PC-3 (cell line): ENCODE data around the gene ARL3. TPM values are rescaled to one million over a fixed set of nuclear protein-coding genes. Genes with fewer than 3 reads are reported as not detected.
A peak's percentile ranks its signal among the peaks of the same experiment; 100 is the strongest.

Experiments
- ATAC-seq: fragments of 200-7000 bp; cut with Tn5 transposase; 2 replicates; pipeline ENCODE4 v1.9.1; 2020; ENCODE audit warnings: mild to moderate bottlenecking, moderate library complexity
- BruUV-seq: library from RNA; stranded (reverse); fragments of 400-500 nt; replicated peaks from 2 replicates; lab custom pipeline; 2021; lab: Mats Ljungman, UMichigan
- CTCF ChIA-PET: fragments of 300-600 bp; sonication (Branson Sonifier 250); formaldehyde crosslinking; loops from one replicate; lab custom pipeline; 2022; ENCODE audit warnings: antibody characterized with exemption; lab: Charles Lee
- POLR2A ChIA-PET: fragments of 300-600 bp; sonication (Branson Sonifier 250); formaldehyde crosslinking; loops from one replicate; lab custom pipeline; 2022; ENCODE audit warnings: antibody characterized with exemption; ENCODE audit not compliant: unreplicated experiment; lab: Charles Lee
- DNase-seq: peaks from one replicate; pipeline ENCODE4 v3.0.0-alpha.2; 2015
- H2AFZ ChIP-seq: fragments of 300-600 bp; sonication (generic); 2 replicates; pipeline ENCODE4 v1.6.0; 2016; ENCODE audit warnings: antibody characterized with exemption, low read length
- H3F3A ChIP-seq: fragments of 300-600 bp; sonication (generic); one replicate; pipeline ENCODE4 v1.6.0; 2017; ENCODE audit warnings: antibody characterized with exemption, low read length, control low read depth, mild to moderate bottlenecking; ENCODE audit not compliant: unreplicated experiment
- H3K27ac ChIP-seq: fragments of 300-600 bp; sonication (generic); 2 replicates; pipeline ENCODE4 v1.5.1; 2016; ENCODE audit warnings: mild to moderate bottlenecking, low read length
- H3K27me3 ChIP-seq: fragments of 300-600 bp; sonication (generic); 2 replicates; pipeline ENCODE4 v1.6.1; 2016; ENCODE audit warnings: low read length, mixed read lengths
- H3K36me3 ChIP-seq: fragments of 300-600 bp; sonication (generic); 2 replicates; pipeline ENCODE4 v1.6.1; 2016; ENCODE audit warnings: low read depth, mixed run types, low read length, mixed read lengths
- H3K4me1 ChIP-seq: fragments of 300-600 bp; sonication (generic); 2 replicates; pipeline ENCODE4 v1.5.1; 2016; ENCODE audit warnings: low read length; ENCODE audit not compliant: insufficient read depth
- H3K4me2 ChIP-seq: fragments of 300-600 bp; sonication (generic); 2 replicates; pipeline ENCODE4 v1.6.0; 2016; ENCODE audit warnings: low read length
- H3K4me3 ChIP-seq: fragments of 300-600 bp; sonication (generic); 2 replicates; pipeline ENCODE4 v1.5.1; 2016; ENCODE audit warnings: mild to moderate bottlenecking, low read length, mixed read lengths
- H3K79me2 ChIP-seq: fragments of 300-600 bp; sonication (generic); 2 replicates; pipeline ENCODE4 v1.6.1; 2017; ENCODE audit warnings: low read length, mixed read lengths
- H3K9ac ChIP-seq: fragments of 300-600 bp; sonication (generic); 2 replicates; pipeline ENCODE4 v1.6.0; 2016; ENCODE audit warnings: mild to moderate bottlenecking, low read length
- H3K9me2 ChIP-seq: fragments of 300-600 bp; sonication (generic); replicated peaks from 2 replicates; pipeline ENCODE4 v1.6.1; 2016; ENCODE audit warnings: mixed run types, low read length, mixed read lengths
- H3K9me3 ChIP-seq: fragments of 300-600 bp; sonication (generic); 2 replicates; pipeline ENCODE4 v1.6.1; 2016; ENCODE audit warnings: low read length, mixed read lengths
- H4K20me1 ChIP-seq: fragments of 300-600 bp; sonication (generic); 2 replicates; pipeline ENCODE4 v1.6.1; 2016; ENCODE audit warnings: low read length, mixed read lengths
- CTCF ChIP-seq: fragments of 300-600 bp; sonication (generic); conservative IDR thresholded peaks from 2 replicates; pipeline ENCODE4 v1.5.1; 2017; ENCODE audit warnings: antibody characterized with exemption, low read depth, mild to moderate bottlenecking, low read length
- EZH2 ChIP-seq: fragments of 300-600 bp; sonication (generic); IDR thresholded peaks from one replicate; pipeline ENCODE4 v1.6.1; 2017; ENCODE audit warnings: antibody characterized with exemption, mild to moderate bottlenecking, low read length; ENCODE audit not compliant: unreplicated experiment
- EZH2phosphoT487 ChIP-seq: fragments of 300-600 bp; sonication (generic); IDR thresholded peaks from 2 replicates; pipeline ENCODE4 v1.6.1; 2018; ENCODE audit warnings: mild to moderate bottlenecking, antibody characterized with exemption, low read length, borderline replicate concordance
- intact Hi-C: fragments of 100-400 bp; cut with micrococcal nuclease; formaldehyde crosslinking; loops from 2 replicates; pipeline ENCODE4 v1.9.0; 2023
- total RNA-seq: library from RNA; depleted of rRNA; stranded (reverse); fragments of >200 nt; gene quantifications from 2 replicates; pipeline ENCODE4 v1.2.3, GENCODE V29; 2014

ARL3 gene
- total RNA-seq, 1 experiment from 2014 or later, result 2.8 TPM

DNA sequence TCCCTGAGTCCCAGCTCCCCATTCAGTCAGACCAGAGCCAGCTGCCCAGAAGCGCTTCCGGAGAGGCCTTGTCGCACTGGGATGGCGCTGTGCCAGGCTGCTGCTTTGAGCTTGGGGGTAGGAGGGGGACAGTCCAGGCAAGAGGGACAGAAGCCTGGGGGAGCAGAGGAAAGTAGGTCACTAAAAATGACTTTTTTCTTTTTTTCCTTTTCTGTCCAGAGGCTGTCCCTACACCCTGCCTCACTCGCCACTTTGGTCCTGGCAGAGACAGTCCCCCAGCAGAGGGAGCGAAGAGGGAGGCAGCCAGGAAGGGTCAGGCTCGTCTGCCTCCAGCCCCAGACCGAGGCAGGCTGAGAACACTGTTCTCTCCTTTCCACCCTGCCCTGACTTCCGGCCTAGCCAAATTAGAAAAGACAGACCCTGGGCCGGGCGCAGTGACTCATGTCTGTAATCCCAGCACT is 85.7 kb downstream of the ARL3 start:
- Histone ChIP-seq H3K79me2 (no peaks in the 10 kb centered on the region), H3K27me3 (no peaks in the 10 kb centered on the region), H3K4me1 (peaks cover 51% of the 10 kb centered on the region), H3F3A (no peaks in the 10 kb centered on the region), H4K20me1 (no peaks in the 10 kb centered on the region), H3K4me2 (peak overlapping the region; percentile 36; the same call in 1 of the 2 replicates), H3K9ac (peak overlapping the region; percentile 47), H3K9me2 (no peaks in the 10 kb centered on the region), H3K9me3 (no peaks in the 10 kb centered on the region), H3K36me3 (no peaks in the 10 kb centered on the region), H2AFZ (no peak overlapping the region), H3K4me3 (no peak overlapping the region), H3K27ac (peak overlapping the region; percentile 70)
- peak; percentile 8; the same call in 1 of the 2 replicates for ATAC-seq
- intact Hi-C loops, result no loop called here
- TF ChIP-seq EZH2phosphoT487 (no peak), CTCF (no peak), EZH2 (no peak)
- CTCF ChIA-PET, result no interaction called here
- no TSS peak for BruUV-seq
- POLR2A ChIA-PET, result interaction anchor here (0.6 kb wide), 1 partner anchor 60 kb away, joined by 7 read pairs; no protein-coding TSS in a partner anchor
- DNase-seq, result peak; percentile 40

DNA sequence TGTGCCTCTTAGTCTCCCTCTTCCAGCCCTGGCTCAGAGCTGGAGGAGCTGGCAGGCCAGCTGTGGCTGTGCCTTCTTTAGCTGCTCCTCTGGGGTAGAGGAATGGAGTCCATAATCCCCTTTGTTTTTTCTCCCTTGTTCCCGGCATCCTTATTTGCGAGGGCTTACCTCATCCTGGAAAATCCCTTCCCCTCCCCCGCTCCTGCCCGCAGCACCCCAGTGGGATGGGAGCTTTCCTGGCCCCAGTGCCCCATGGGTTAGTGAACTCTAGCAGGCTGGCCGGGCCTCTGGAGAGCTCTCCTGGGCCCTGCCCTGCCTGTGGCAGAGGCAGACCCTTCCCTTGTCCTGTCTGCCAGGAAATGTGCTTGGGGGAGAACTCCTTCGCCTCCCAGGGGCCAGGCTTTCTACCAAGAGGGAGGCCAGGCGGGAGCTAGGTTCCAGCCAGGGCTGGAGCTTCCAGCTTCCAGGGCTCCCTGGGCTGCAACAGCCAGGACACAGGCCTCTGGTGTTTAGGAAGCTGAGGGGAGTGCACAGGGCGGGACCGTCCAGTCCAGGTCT is 86.4 kb downstream of the ARL3 start:
- Histone ChIP-seq H3K27ac (peak overlapping the region; percentile 70), H3K9me3 (no peaks in the 10 kb centered on the region), H3K27me3 (no peaks in the 10 kb centered on the region), H2AFZ (0 out of 2 replicates have a peak overlapping the region, but pooled peaks have one; percentile 38), H3K36me3 (no peaks in the 10 kb centered on the region), H3K9me2 (no peaks in the 10 kb centered on the region), H3K79me2 (no peaks in the 10 kb centered on the region), H3F3A (no peaks in the 10 kb centered on the region), H3K4me3 (no peak overlapping the region), H3K4me2 (peak overlapping the region; percentile 36; the same call in 1 of the 2 replicates), H3K4me1 (peaks cover 44% of the 10 kb centered on the region), H3K9ac (peak overlapping the region; percentile 47), H4K20me1 (no peaks in the 10 kb centered on the region)
- CTCF ChIA-PET, result interaction anchor here (0.6 kb wide), 1 partner anchor 37 kb away, joined by 3 read pairs; no protein-coding TSS in a partner anchor
- POLR2A ChIA-PET, result interaction anchor here (0.6 kb wide), 1 partner anchor 60 kb away, joined by 7 read pairs; no protein-coding TSS in a partner anchor
- no TSS peak for BruUV-seq
- TF ChIP-seq EZH2 (no peak), CTCF (no peak), EZH2phosphoT487 (no peak)
- DNase-seq (peak; percentile 25), ATAC-seq (peak; percentile 20)
- intact Hi-C loops, result no loop called here

DNA sequence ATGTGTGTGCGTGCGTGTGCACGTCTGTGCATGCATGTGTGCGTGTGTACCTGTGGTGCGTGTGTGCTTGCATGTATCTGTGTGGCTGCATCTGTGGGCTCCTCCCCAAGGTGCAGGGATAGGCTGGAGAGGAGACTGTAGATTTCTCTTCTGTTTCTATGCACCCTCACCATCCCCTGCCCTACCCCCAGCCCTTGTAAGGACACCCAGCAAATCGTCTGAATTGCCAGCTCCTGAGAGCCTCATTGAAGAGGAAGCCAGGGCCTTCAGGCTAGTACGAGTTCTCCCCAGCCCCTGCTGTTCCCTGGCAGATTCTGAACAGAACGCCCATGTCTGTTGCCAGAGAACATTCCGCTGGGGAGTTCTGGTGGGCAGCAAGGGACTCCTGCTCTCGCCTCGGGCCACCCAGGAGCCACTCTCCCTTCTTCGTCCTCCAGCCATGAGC is 86.9 kb downstream of the ARL3 start:
- H3K9me3 ChIP-seq, result no peaks in the 10 kb centered on the region
- peak overlapping the region; percentile 47 for H3K9ac ChIP-seq
- H3K27ac ChIP-seq, result peak overlapping the region; percentile 70
- no peaks in the 10 kb centered on the region for H4K20me1 ChIP-seq
- TF ChIP-seq EZH2phosphoT487, result no peak
- TF ChIP-seq CTCF, result no peak
- TF ChIP-seq EZH2, result no peak
- H3K4me3 ChIP-seq, result no peak overlapping the region
- no peaks in the 10 kb centered on the region for H3K79me2 ChIP-seq
- DNase-seq (no peak), ATAC-seq (no peak)
- ChIA-PET CTCF (interaction anchor here (0.6 kb wide), 1 partner anchor 37 kb away, joined by 3 read pairs; no protein-coding TSS in a partner anchor), POLR2A (no interaction called here)
- no peaks in the 10 kb centered on the region for H3K9me2 ChIP-seq
- H2AFZ ChIP-seq, result 0 out of 2 replicates have a peak overlapping the region, but pooled peaks have one; percentile 38
- no peaks in the 10 kb centered on the region for H3K36me3 ChIP-seq
- H3K27me3 ChIP-seq, result no peaks in the 10 kb centered on the region
- H3K4me1 ChIP-seq, result peaks cover 39% of the 10 kb centered on the region
- no peaks in the 10 kb centered on the region for H3F3A ChIP-seq
- BruUV-seq, result no TSS peak
- intact Hi-C loops, result no loop called here
- no peak overlapping the region for H3K4me2 ChIP-seq
